GM12878 (cell line): ENCODE results near the gene KRTAP10-7. TPM values are rescaled to one million over a fixed set of nuclear protein-coding genes. Genes with fewer than 3 reads are reported as not detected.

Experiments
- CEBPZ ChIP-seq: fragments of 150-350 bp; IDR thresholded peaks from 2 replicates; pipeline ENCODE4 v1.6.1; 2016; ENCODE audit warnings: low read depth, low read length
- CHD2 ChIP-seq: IDR thresholded peaks from 2 replicates; pipeline ENCODE4 v1.6.1; 2011; ENCODE audit warnings: low read depth, low read length, improper control_type of control experiment, borderline replicate concordance
- MYB ChIP-seq: fragments of 150-350 bp; IDR thresholded peaks from 2 replicates; pipeline ENCODE4 v1.6.1; 2014; ENCODE audit warnings: mild to moderate bottlenecking, low read depth, low read length, borderline replicate concordance
- NRF1 ChIP-seq: conservative IDR thresholded peaks from 2 replicates; pipeline ENCODE4 v1.6.1; 2011; ENCODE audit warnings: mild to moderate bottlenecking, low read depth, low read length, improper control_type of control experiment
- RBBP5 ChIP-seq: fragments of 200-600 bp; sonication (generic); conservative IDR thresholded peaks from 2 replicates; pipeline ENCODE4 v1.6.1; 2016
- RFX5 ChIP-seq: IDR thresholded peaks from 2 replicates; pipeline ENCODE4 v1.6.1; 2011; ENCODE audit warnings: low read depth, low read length, improper control_type of control experiment
- polyA plus RNA-seq, 11 experiments: library from polyadenylated mRNA; depleted of rRNA in 4 of 11; unstranded in 6 of 11; stranded (reverse) in 5 of 11; fragments of >200 nt; fragmentation: Nextera tagmentation in 4 of 11; fragmentation: Illumina TruSeq in 1 of 11; extraction: Ambion mirVana in 4 of 11; extraction: Trizol in 1 of 11; gene quantifications; 1 replicate in 1 of 11; 2 replicates in 10 of 11; pipeline versions ENCODE4 v1.2.1 to v1.2.3, GENCODE V29; 2011 to 2016; ENCODE audit warnings: inconsistent platforms in 2 of 11, missing spikeins in 2 of 11, low read depth in 1 of 11
- total RNA-seq, 4 experiments: library from RNA; depleted of rRNA in 3 of 4; stranded (reverse); fragments of >200 nt in 3 of 4; fragmentation: Illumina TruSeq in 1 of 4; extraction: Trizol in 1 of 4; gene quantifications; 2 replicates each; pipeline versions ENCODE4 v1.2.1 to v1.2.3, GENCODE V29; 2013 to 2021
- TF ChIP-seq, protein P1 (sequence below): IDR thresholded peaks from 2 replicates; pipeline ENCODE4 v1.6.1; 2011; ENCODE audit warnings: borderline replicate concordance, low read depth, mild to moderate bottlenecking, moderate library complexity, mixed read lengths, low read length; ENCODE audit not compliant: insufficient read depth; ENCODE audit errors: extremely low read length
- TF ChIP-seq, protein P2 (sequence below): fragments of 450-650 bp; IDR thresholded peaks from 2 replicates; pipeline ENCODE4 v1.6.1; 2014; ENCODE audit warnings: mild to moderate bottlenecking

KRTAP10-7 gene
- total and polyA plus RNA-seq, 10 of the 15 experiments (the other 5 are each of a cell fraction or from before 2014, with no cell fraction given) = not detected

- TF ChIP-seq CEBPZ (no peak), NRF1 (no peak), CHD2 (no peak), MYB (no peak), RFX5 (no peak), RBBP5 (no peak)
- TF ChIP-seq, protein P1, sequence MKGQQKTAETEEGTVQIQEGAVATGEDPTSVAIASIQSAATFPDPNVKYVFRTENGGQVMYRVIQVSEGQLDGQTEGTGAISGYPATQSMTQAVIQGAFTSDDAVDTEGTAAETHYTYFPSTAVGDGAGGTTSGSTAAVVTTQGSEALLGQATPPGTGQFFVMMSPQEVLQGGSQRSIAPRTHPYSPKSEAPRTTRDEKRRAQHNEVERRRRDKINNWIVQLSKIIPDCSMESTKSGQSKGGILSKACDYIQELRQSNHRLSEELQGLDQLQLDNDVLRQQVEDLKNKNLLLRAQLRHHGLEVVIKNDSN = no peak
- TF ChIP-seq, protein P2, sequence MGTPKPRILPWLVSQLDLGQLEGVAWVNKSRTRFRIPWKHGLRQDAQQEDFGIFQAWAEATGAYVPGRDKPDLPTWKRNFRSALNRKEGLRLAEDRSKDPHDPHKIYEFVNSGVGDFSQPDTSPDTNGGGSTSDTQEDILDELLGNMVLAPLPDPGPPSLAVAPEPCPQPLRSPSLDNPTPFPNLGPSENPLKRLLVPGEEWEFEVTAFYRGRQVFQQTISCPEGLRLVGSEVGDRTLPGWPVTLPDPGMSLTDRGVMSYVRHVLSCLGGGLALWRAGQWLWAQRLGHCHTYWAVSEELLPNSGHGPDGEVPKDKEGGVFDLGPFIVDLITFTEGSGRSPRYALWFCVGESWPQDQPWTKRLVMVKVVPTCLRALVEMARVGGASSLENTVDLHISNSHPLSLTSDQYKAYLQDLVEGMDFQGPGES = no peak
- TF ChIP-seq, all 136 proteins: peak for 0
Measured at GRCh38 chr21:44578371-44579055, 21.9 kb upstream of the KRTAP10-7 start (continued).
